SW 1271 (cell line): ENCODE results near the gene CKAP5.

Experiments
- DNase-seq, 2 experiments: peaks; one replicate each; lab custom pipeline; 2025; lab: John Stamatoyannopoulos, UW

The CKAP5 gene

GRCh38 chr11:46698597-46698996, 147.5 kb downstream of the CKAP5 start:
- DNase-seq = no peak

GRCh38 chr11:46697723-46698122, 148.4 kb downstream of the CKAP5 start:
- DNase-seq = no peak

- no peak for DNase-seq
Measured at GRCh38 chr11:46697303-46697702, 148.8 kb downstream of the CKAP5 start.

GRCh38 chr11:46696212-46696558, 149.9 kb downstream of the CKAP5 start:
- no peak for DNase-seq

GRCh38 chr11:46695345-46696211, 150.5 kb downstream of the CKAP5 start:
- no peak for DNase-seq

GRCh38 chr11:46694607-46695006, 151.5 kb downstream of the CKAP5 start:
- DNase-seq = no peak

GRCh38 chr11:46694072-46694471, 152.0 kb downstream of the CKAP5 start:
- DNase-seq = no peak

- DNase-seq = no peak
Measured at GRCh38 chr11:46693597-46694012, 152.5 kb downstream of the CKAP5 start.
